Adrenal gland (tissue), 12 donors: ENCODE results near the gene TENM4. TPM values are rescaled to one million over a fixed set of nuclear protein-coding genes. Genes with fewer than 3 reads are reported as not detected.

ENCODE experiments used
- DNase-seq, 7 donors: peaks; one replicate each; pipeline ENCODE4 v3.0.0-alpha.2; 2019 to 2020
- H3K27ac ChIP-seq, 5 donors: fragments of 200-600 bp; sonication (generic) in 4 of 5; 1 replicate in 3 of 5; 2 replicates in 2 of 5; pipeline versions ENCODE4 v1.5.1 to v1.8.0; 2016 to 2020; ENCODE audit warnings: mild to moderate bottlenecking in 1 of 5
- H3K27me3 ChIP-seq: fragments of 200-600 bp; 2 replicates; pipeline ENCODE4 v1.8.0; 2021
- H3K36me3 ChIP-seq, 2 donors: fragments of 200-600 bp; replicated peaks in 1 of 2; 1 replicate in 1 of 2; 2 replicates in 1 of 2; pipeline versions ENCODE4 v1.5.1 to v1.8.0; 2018 to 2022
- H3K4me1 ChIP-seq, 2 donors: fragments of 200-600 bp; replicated peaks in 1 of 2; 1 replicate in 1 of 2; 2 replicates in 1 of 2; pipeline versions ENCODE4 v1.5.1 to v1.8.0; 2018 to 2021
- H3K4me3 ChIP-seq, 4 donors: fragments of 200-600 bp; sonication (generic) in 3 of 4; one replicate each; pipeline ENCODE4 v1.5.1; 2016 to 2018
- H3K9me3 ChIP-seq, 3 donors: fragments of 200-600 bp; sonication (generic) in 1 of 3; replicated peaks in 1 of 3; 1 replicate in 2 of 3; 2 replicates in 1 of 3; pipeline versions ENCODE4 v1.5.1 to v1.8.0; 2016 to 2021
- CTCF ChIP-seq, 6 experiments: fragments of 450-650 bp in 4 of 6; fragments of 200-600 bp in 2 of 6; sonication (generic) in 1 of 6; IDR thresholded peaks; 1 replicate in 5 of 6; 2 replicates in 1 of 6; pipeline versions ENCODE4 v1.5.1 to v1.8.0; 2016 to 2021; ENCODE audit warnings: antibody characterized with exemption in 6 of 6, mild to moderate bottlenecking in 2 of 6, moderate library complexity in 1 of 6
- POLR2A ChIP-seq, 2 donors: fragments of 450-650 bp; IDR thresholded peaks; one replicate each; pipeline ENCODE4 v1.6.1; 2017; ENCODE audit warnings: antibody characterized with exemption in 2 of 2, mild to moderate bottlenecking in 2 of 2, moderate library complexity in 1 of 2
- WGBS, 4 donors: extraction: QIAGEN DNeasy Blood & Tissue Kit in 2 of 4; methylation state at CpG; one replicate each; pipeline versions ENCODE4 v1.1.5 to v1.1.7; 2013 to 2017; 5-methylcytosine and 5-hydroxymethylcytosine counted together
- intact Hi-C, 2 donors: fragments of 100-400 bp; cut with DNase I; formaldehyde crosslinking; loops; one replicate each; pipeline versions ENCODE4 v1.14.1 to v1.15.0; 2022 to 2023
- polyA plus RNA-seq, 3 donors: library from polyadenylated mRNA; stranded (reverse); fragments of 200-250 nt in 2 of 3; fragments of 350-450 nt in 1 of 3; fragmentation: Illumina TruSeq in 1 of 3; extraction: RNeasy Lipid Tissue Mini Kit (QIAGEN cat#74804) in 1 of 3; gene quantifications; one replicate each; pipeline ENCODE4 v1.2.3, GENCODE V29; 2013 to 2014
- total RNA-seq, 9 donors: library from RNA; depleted of rRNA in 4 of 9; stranded (reverse); fragments of >200 nt in 4 of 9; fragments of 120-200 nt in 1 of 9; fragmentation: NEBNext Ultra II Directional in 1 of 9; extraction: Animal tissue kit (Norgen Biotek cat#: 25700) in 1 of 9; gene quantifications; one replicate each; pipeline versions ENCODE4 v1.1.0 to v1.2.4, GENCODE V29; 2013 to 2023
- donor health status: healthy with polysubstance abuse.
- donor health status: Bipolar disorder and iron deficiency.
- donor health status: DM: yes; HTN: yes; CAD: no.
- donor health status: DM: no; HTN: no; CAD: no.
- donor health status: DM: no; HTN: no; CAD: no.
- donor health status: DM: yes; HTN: yes; CAD: no.

Gene TENM4
- total and polyA plus RNA-seq, 12 donors, result 0.74 to 24.9 (median 6.7) TPM

- 84 to 96% (median 85%) methylated on average over 4 to 6 of the region's 6 CpGs for WGBS, 4 donors
- H3K27me3 ChIP-seq, result no peaks in the 10 kb centered on the region
- no peak overlapping the region for H3K4me3 ChIP-seq
- H3K9me3 ChIP-seq, result no peaks in the 10 kb centered on the region
- DNase-seq, result no peak
- no peak for TF ChIP-seq CTCF (IDR thresholded peaks at IDR 0.05)
- TF ChIP-seq POLR2A (IDR thresholded peaks at IDR 0.05), result no peak
- no peak overlapping the region for H3K27ac ChIP-seq
- H3K36me3 ChIP-seq, result no peaks in the 10 kb centered on the region
- no peaks in the 10 kb centered on the region for H3K4me1 ChIP-seq
- intact Hi-C loops, result no loop called here
These were observed 98.1 kb downstream of the TENM4 start for GRCh38 chr11:79342686-79343085.

GRCh38 chr11:79342236-79342635, 98.6 kb downstream of the TENM4 start:
- H3K4me1 ChIP-seq, result no peaks in the 10 kb centered on the region
- TF ChIP-seq CTCF (IDR thresholded peaks at IDR 0.05) (no peak), POLR2A (IDR thresholded peaks at IDR 0.05) (no peak)
- intact Hi-C loops, result no loop called here
- H3K4me3 ChIP-seq, result no peak overlapping the region
- WGBS, 4 donors, result 85 to 97% (median 92%) methylated on average over 8 of the region's 8 CpGs
- DNase-seq, result no peak
- H3K36me3 ChIP-seq, result no peaks in the 10 kb centered on the region
- H3K27me3 ChIP-seq, result no peaks in the 10 kb centered on the region
- H3K27ac ChIP-seq, result no peak overlapping the region
- no peaks in the 10 kb centered on the region for H3K9me3 ChIP-seq

GRCh38 chr11:79340535-79340934, 100.3 kb downstream of the TENM4 start:
- no peak overlapping the region for H3K4me3 ChIP-seq
- no peaks in the 10 kb centered on the region for H3K27me3 ChIP-seq
- TF ChIP-seq POLR2A (IDR thresholded peaks at IDR 0.05) (no peak), CTCF (IDR thresholded peaks at IDR 0.05) (no peak)
- intact Hi-C loops, result no loop called here
- no peak for DNase-seq
- H3K9me3 ChIP-seq, result no peaks in the 10 kb centered on the region
- 80 to 93% (median 88%) methylated on average over 3 of the region's 3 CpGs for WGBS, 4 donors
- H3K4me1 ChIP-seq, result no peaks in the 10 kb centered on the region
- no peak overlapping the region for H3K27ac ChIP-seq
- no peaks in the 10 kb centered on the region for H3K36me3 ChIP-seq

GRCh38 chr11:79336797-79337517, 103.9 kb downstream of the TENM4 start:
- TF ChIP-seq POLR2A (IDR thresholded peaks at IDR 0.05) (no peak), CTCF (IDR thresholded peaks at IDR 0.05) (no peak)
- no peaks in the 10 kb centered on the region for H3K9me3 ChIP-seq
- no peaks in the 10 kb centered on the region for H3K36me3 ChIP-seq
- H3K4me1 ChIP-seq, result no peaks in the 10 kb centered on the region
- intact Hi-C loops, result no loop called here
- 67 to 86% (median 79%) methylated on average over 6 of the region's 6 CpGs for WGBS, 4 donors
- H3K27ac ChIP-seq, result no peak overlapping the region
- no peak overlapping the region for H3K4me3 ChIP-seq
- DNase-seq, result no peak
- no peaks in the 10 kb centered on the region for H3K27me3 ChIP-seq
